ENCODE data around the gene AGRN.
"Not testable (repeated sequence)": the region's sequence is repeated elsewhere in the genome, so short reads cannot be mapped to it uniquely, and the experiment has no call there.

Gene AGRN

GRCh38 chr1:1021920-1022259 is 2.0 kb downstream of the AGRN start:
- DNase-seq, result no peak

- DNase-seq, result no peak
These were observed 2.5 kb downstream of the AGRN start for GRCh38 chr1:1022302-1023009.

GRCh38 chr1:1023700-1024099 is 3.8 kb downstream of the AGRN start:
- DNase-seq, result no peak

- DNase-seq, result no peak
These were observed 4.3 kb downstream of the AGRN start for GRCh38 chr1:1024149-1024770.

- DNase-seq, result no peak
These were observed 5.1 kb downstream of the AGRN start for GRCh38 chr1:1024771-1025699.

GRCh38 chr1:1025730-1026129 is 5.8 kb downstream of the AGRN start:
- no peak for DNase-seq

GRCh38 chr1:1026599-1027413 is 6.9 kb downstream of the AGRN start:
- no peak for DNase-seq

- DNase-seq, result no peak
These were observed 7.9 kb downstream of the AGRN start for GRCh38 chr1:1027791-1028190.

- not testable (repeated sequence) for DNase-seq
These were observed 11.1 kb downstream of the AGRN start for GRCh38 chr1:1030867-1031658.

- DNase-seq, result no peak
These were observed 11.8 kb downstream of the AGRN start for GRCh38 chr1:1031659-1032235.

- no peak for DNase-seq
These were observed 12.5 kb downstream of the AGRN start for GRCh38 chr1:1032424-1032823.

GRCh38 chr1:1033009-1033587 is 13.2 kb downstream of the AGRN start:
- peak; percentile 93 for DNase-seq

- no peak for DNase-seq
These were observed 14.0 kb downstream of the AGRN start for GRCh38 chr1:1033731-1034438.

GRCh38 chr1:1034439-1034781 is 14.5 kb downstream of the AGRN start:
- no peak for DNase-seq

- DNase-seq, result no peak
These were observed 15.5 kb downstream of the AGRN start for GRCh38 chr1:1035291-1035943.

GRCh38 chr1:1037366-1038327 is 17.7 kb downstream of the AGRN start:
- DNase-seq, result no peak

GRCh38 chr1:1038694-1039093 is 18.8 kb downstream of the AGRN start:
- DNase-seq, result no peak

- peak; percentile 75 for DNase-seq
These were observed 19.4 kb downstream of the AGRN start for GRCh38 chr1:1039145-1039910.

All from activated CD4-positive, alpha-beta T cell treated with anti-CD3 and anti-CD28 coated beads, Interleukin-10, Interleukin-2, amounts not matched to agents 100 ng/mL and 50 ng/mL, durations not matched to agents 16 hours and 8 hours (primary cell).